ENCODE results near the gene NUB1. TPM values are rescaled to one million over a fixed set of nuclear protein-coding genes. Genes with fewer than 3 reads are reported as not detected.

Gene NUB1
- 10 to 100 TPM; 64.7 to 67.5 TPM for total RNA-seq

GRCh38 chr7:151341357-151342101 lies at the start of gene NUB1:
TSS of gene NUB1 (plus strand) at chr7:151341812. CDS start at chr7:151345350, 3,538 bp downstream.

GRCh38 chr7:151409667-151410404 lies 68.2 kb downstream of the NUB1 start, which contains the start of gene WDR86:
TSS of gene WDR86 (minus strand) at chr7:151410038. CDS start at chr7:151409589, 449 bp downstream.

Other genes with a start within 250 kb of the NUB1 start
- gene GBX1, start 174.1 kb upstream of the NUB1 start, total RNA-seq = not detected
- gene ASB10, start 154.6 kb upstream of the NUB1 start, total RNA-seq = not detected
- gene H2BK1, start 131.3 kb upstream of the NUB1 start, total RNA-seq = under 1 TPM in 1 of 2 experiments, not detected in 1; 0.88 TPM
- 10 to 100 TPM; 25.1 TPM for gene ABCF2, start 114.6 kb upstream of the NUB1 start, total RNA-seq
- gene CHPF2, start 109.3 kb upstream of the NUB1 start, total RNA-seq = 10 to 100 TPM; 41.0 to 43.6 TPM
- gene SMARCD3, start 93.1 kb upstream of the NUB1 start, total RNA-seq = 1 to 10 TPM; 2.3 to 2.4 TPM
- under 1 TPM in 1 of 2 experiments, not detected in 1; 0.13 TPM for gene WDR86, start 68.2 kb downstream of the NUB1 start, total RNA-seq
- under 1 TPM in 1 of 2 experiments, not detected in 1; 0.13 TPM for gene CRYGN, start 98.3 kb downstream of the NUB1 start, total RNA-seq
- gene RHEB, start 178.1 kb downstream of the NUB1 start, total RNA-seq = 10 to 100 TPM; 78.1 to 78.2 TPM